Mesenchymal stem cell (in vitro differentiated cells and primary cell): Measurements from ENCODE around the gene MDFIC2.

Source experiments
- DNase-seq: peaks from one replicate; pipeline ENCODE4 v3.0.0-alpha.2; 2013
- H2AFZ ChIP-seq: one replicate; pipeline ENCODE4 v1.6.1; 2013; ENCODE audit warnings: low read depth, mild to moderate bottlenecking, control low read depth, inconsistent platforms, low read length, moderate library complexity
- H2AK5ac ChIP-seq: 2 replicates; pipeline ENCODE4 v1.6.1; 2013; ENCODE audit warnings: low read length, moderate library complexity, mild to moderate bottlenecking, inconsistent platforms; ENCODE audit not compliant: severe bottlenecking
- H2BK120ac ChIP-seq: one replicate; pipeline ENCODE4 v1.6.1; 2013; ENCODE audit warnings: low read depth, mild to moderate bottlenecking, inconsistent platforms, low read length, moderate library complexity
- H2BK12ac ChIP-seq, 2 experiments: one replicate each; pipeline ENCODE4 v1.6.1; 2013; ENCODE audit warnings: inconsistent platforms in 2 of 2, low read length in 2 of 2, mild to moderate bottlenecking in 2 of 2, moderate library complexity in 2 of 2, control low read depth in 1 of 2
- H2BK15ac ChIP-seq: one replicate; pipeline ENCODE4 v1.6.1; 2013; ENCODE audit warnings: mild to moderate bottlenecking, low read depth, inconsistent platforms; ENCODE audit not compliant: poor library complexity, severe bottlenecking
- H2BK5ac ChIP-seq: 2 replicates; pipeline ENCODE4 v1.6.1; 2013; ENCODE audit warnings: low read depth, mild to moderate bottlenecking, low read length, control low read depth, inconsistent platforms; ENCODE audit not compliant: poor library complexity, severe bottlenecking
- H3K14ac ChIP-seq, 2 experiments: one replicate each; pipeline ENCODE4 v1.6.1; 2013; ENCODE audit warnings: inconsistent platforms in 2 of 2, low read length in 2 of 2, control low read depth in 1 of 2, mild to moderate bottlenecking in 1 of 2, moderate library complexity in 1 of 2
- H3K18ac ChIP-seq, 2 experiments: one replicate each; pipeline ENCODE4 v1.6.1; 2013; ENCODE audit warnings: inconsistent platforms in 2 of 2, low read length in 2 of 2, control low read depth in 1 of 2, low read depth in 1 of 2, mild to moderate bottlenecking in 1 of 2
- H3K23ac ChIP-seq, 2 experiments: one replicate each; pipeline ENCODE4 v1.6.1; 2013; ENCODE audit warnings: inconsistent platforms in 2 of 2, low read length in 2 of 2, mild to moderate bottlenecking in 2 of 2, moderate library complexity in 2 of 2, control low read depth in 1 of 2
- H3K27ac ChIP-seq: 2 replicates; pipeline ENCODE4 v1.5.1; 2013; ENCODE audit warnings: mild to moderate bottlenecking, moderate library complexity, low read length, control low read depth, inconsistent platforms; ENCODE audit not compliant: poor library complexity, severe bottlenecking
- H3K27me3 ChIP-seq, 2 experiments: 2 replicates each; pipeline versions ENCODE4 v1.6.1 to v1.7.0; 2013; ENCODE audit warnings: low read length in 2 of 2, mild to moderate bottlenecking in 2 of 2, moderate library complexity in 2 of 2, control low read depth in 1 of 2, inconsistent platforms in 1 of 2; ENCODE audit not compliant: control insufficient read depth in 1 of 2, insufficient read depth in 1 of 2
- H3K36me3 ChIP-seq, 2 experiments: 2 replicates each; pipeline versions ENCODE4 v1.6.1 to v1.7.0; 2013; ENCODE audit warnings: low read length in 2 of 2, control low read depth in 1 of 2, inconsistent platforms in 1 of 2, low read depth in 1 of 2, mild to moderate bottlenecking in 1 of 2; ENCODE audit not compliant: insufficient read depth in 2 of 2, control insufficient read depth in 1 of 2
- H3K4ac ChIP-seq, 2 experiments: one replicate each; pipeline ENCODE4 v1.6.1; 2013; ENCODE audit warnings: inconsistent platforms in 2 of 2, low read length in 2 of 2, mild to moderate bottlenecking in 2 of 2, moderate library complexity in 2 of 2, control low read depth in 1 of 2, low read depth in 1 of 2
- H3K4me1 ChIP-seq: 2 replicates; pipeline ENCODE4 v1.6.1; 2013; ENCODE audit warnings: low read depth, low read length, control low read depth; ENCODE audit not compliant: control insufficient read depth, insufficient read depth
- H3K4me2 ChIP-seq: 2 replicates; pipeline ENCODE4 v1.6.1; 2013; ENCODE audit warnings: low read length, mild to moderate bottlenecking, inconsistent platforms; ENCODE audit not compliant: poor library complexity, severe bottlenecking
- H3K4me3 ChIP-seq, 2 experiments: 2 replicates each; pipeline versions ENCODE4 v1.5.1 to v1.7.0; 2013; ENCODE audit warnings: low read length in 2 of 2, mild to moderate bottlenecking in 2 of 2, control low read depth in 1 of 2, low read depth in 1 of 2; ENCODE audit not compliant: insufficient read depth in 1 of 2
- H3K79me1 ChIP-seq: replicated peaks from 2 replicates; pipeline ENCODE4 v1.6.1; 2013; ENCODE audit warnings: mild to moderate bottlenecking, control low read depth, low read length, inconsistent platforms; ENCODE audit not compliant: poor library complexity, severe bottlenecking
- H3K9ac ChIP-seq: 2 replicates; pipeline ENCODE4 v1.7.0; 2013; ENCODE audit warnings: mild to moderate bottlenecking, low read length, moderate library complexity
- H3K9me3 ChIP-seq: 2 replicates; pipeline ENCODE4 v1.7.0; 2013; ENCODE audit warnings: mild to moderate bottlenecking, low read length; ENCODE audit not compliant: control insufficient read depth
- H4K8ac ChIP-seq: one replicate; pipeline ENCODE4 v1.6.1; 2013; ENCODE audit warnings: inconsistent platforms, mild to moderate bottlenecking, low read length, moderate library complexity
- H4K91ac ChIP-seq: one replicate; pipeline ENCODE4 v1.6.1; 2013; ENCODE audit warnings: mild to moderate bottlenecking, low read length, inconsistent platforms
- WGBS: methylation state at CpG from one replicate; pipeline ENCODE4 v1.1.7; 2013; ENCODE audit warnings: mixed read lengths; 5-methylcytosine and 5-hydroxymethylcytosine counted together

The MDFIC2 gene

GRCh38 chr3:70315021-70315420, 2.6 kb upstream of the MDFIC2 start:
- Histone ChIP-seq H2BK120ac (no peak overlapping the region), H2AK5ac (no peak overlapping the region), H3K27me3 (no peaks in the 10 kb centered on the region), H3K9me3 (peaks cover 14% of the 10 kb centered on the region), H2BK15ac (no peak overlapping the region), H4K91ac (no peak overlapping the region), H3K79me1 (no peaks in the 10 kb centered on the region), H2BK5ac (no peak overlapping the region), H4K8ac (no peak overlapping the region), H3K18ac (no peak overlapping the region), H3K14ac (no peak overlapping the region), H2BK12ac (no peak overlapping the region), H3K4ac (no peak overlapping the region), H3K27ac (no peak overlapping the region), H3K23ac (no peak overlapping the region), H3K4me2 (no peak overlapping the region), H3K4me3 (no peak overlapping the region), H3K36me3 (no peaks in the 10 kb centered on the region), H2AFZ (no peak overlapping the region), H3K4me1 (peaks cover 3% of the 10 kb centered on the region), H3K9ac (no peak overlapping the region)
- DNase-seq, result no peak
- 57% methylated on average over 1 of the region's 1 CpG for WGBS

DNA sequence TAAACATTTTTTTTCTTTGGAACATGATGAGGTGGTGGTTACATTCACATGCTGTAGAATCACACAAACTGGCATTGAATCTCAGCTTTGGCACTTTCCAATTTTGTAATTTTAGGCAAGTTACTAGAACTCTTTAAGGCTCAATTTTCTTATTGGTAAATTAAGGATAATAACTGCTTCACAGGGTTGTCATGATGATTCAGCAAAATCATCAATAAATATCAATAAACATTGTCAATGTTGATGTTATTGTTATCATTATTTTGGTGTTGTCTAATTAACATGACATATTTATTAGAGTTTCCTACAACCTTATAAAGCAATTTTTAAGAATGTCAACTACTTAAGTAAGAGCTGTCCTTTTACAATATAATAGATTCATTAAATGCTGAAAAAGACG, 1.6 kb downstream of the MDFIC2 start:
- Histone ChIP-seq H3K14ac (no peak overlapping the region), H2AK5ac (no peak overlapping the region), H4K91ac (no peak overlapping the region), H4K8ac (no peak overlapping the region), H2BK12ac (no peak overlapping the region), H3K9ac (no peak overlapping the region), H2AFZ (no peak overlapping the region), H3K27ac (no peak overlapping the region), H2BK15ac (no peak overlapping the region), H3K18ac (no peak overlapping the region), H3K4me1 (peaks cover 3% of the 10 kb centered on the region), H3K27me3 (no peaks in the 10 kb centered on the region), H3K4ac (no peak overlapping the region), H3K4me3 (no peak overlapping the region), H3K79me1 (no peaks in the 10 kb centered on the region), H3K4me2 (no peak overlapping the region), H2BK5ac (no peak overlapping the region), H3K36me3 (no peaks in the 10 kb centered on the region), H2BK120ac (no peak overlapping the region), H3K23ac (no peak overlapping the region), H3K9me3 (no peaks in the 10 kb centered on the region)
- WGBS, result no CpG with 5 or more reads among the region's 1 CpG
- no peak for DNase-seq

- Histone ChIP-seq H3K23ac (no peak overlapping the region), H4K91ac (no peak overlapping the region), H3K14ac (no peak overlapping the region), H3K18ac (no peak overlapping the region), H2BK5ac (no peak overlapping the region), H3K9me3 (no peaks in the 10 kb centered on the region), H3K4me1 (peaks cover 3% of the 10 kb centered on the region), H4K8ac (no peak overlapping the region), H2AK5ac (no peak overlapping the region), H3K4ac (no peak overlapping the region), H2AFZ (no peak overlapping the region), H3K79me1 (no peaks in the 10 kb centered on the region), H3K4me3 (no peak overlapping the region), H2BK12ac (no peak overlapping the region), H3K4me2 (no peak overlapping the region), H2BK120ac (no peak overlapping the region), H3K36me3 (no peaks in the 10 kb centered on the region), H2BK15ac (no peak overlapping the region), H3K27ac (no peak overlapping the region), H3K27me3 (no peaks in the 10 kb centered on the region), H3K9ac (no peak overlapping the region)
- DNase-seq, result no peak
- WGBS, result no CpG with 5 or more reads among the region's 3 CpGs
These were observed 2.8 kb downstream of the MDFIC2 start for GRCh38 chr3:70309591-70309990.

DNA sequence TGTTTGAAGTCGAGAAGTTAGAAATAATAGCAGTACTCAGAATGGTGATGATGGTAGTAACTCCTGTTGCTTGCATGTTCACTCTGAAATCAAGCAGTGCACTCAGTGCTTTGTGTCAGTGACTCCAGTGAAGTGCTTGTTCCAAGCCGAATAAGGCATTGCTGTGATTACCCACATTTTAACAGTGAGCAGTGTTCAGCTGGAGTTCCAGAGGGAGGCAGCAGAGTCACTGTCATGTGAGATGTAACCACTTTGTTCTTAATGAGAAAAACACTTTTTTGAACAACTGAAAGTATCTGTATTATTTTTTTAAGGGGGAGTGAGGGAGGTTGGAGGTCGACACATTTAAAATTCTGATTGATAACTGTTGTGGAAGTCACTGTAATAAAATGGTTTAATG, 3.7 kb downstream of the MDFIC2 start:
- H3K9me3 ChIP-seq, result no peaks in the 10 kb centered on the region
- peaks cover 3% of the 10 kb centered on the region for H3K4me1 ChIP-seq
- DNase-seq, result no peak
- no peak overlapping the region for H2AFZ ChIP-seq
- no peak overlapping the region for H2AK5ac ChIP-seq
- H2BK5ac ChIP-seq, result no peak overlapping the region
- no peak overlapping the region for H3K27ac ChIP-seq
- no peaks in the 10 kb centered on the region for H3K27me3 ChIP-seq
- H3K9ac ChIP-seq, result no peak overlapping the region
- WGBS, result 44% methylated on average over 3 of the region's 3 CpGs
- H3K36me3 ChIP-seq, result no peaks in the 10 kb centered on the region
- no peak overlapping the region for H3K23ac ChIP-seq
- no peak overlapping the region for H2BK12ac ChIP-seq
- H2BK15ac ChIP-seq, result no peak overlapping the region
- H3K4me3 ChIP-seq, result no peak overlapping the region
- H3K4ac ChIP-seq, result no peak overlapping the region
- H3K4me2 ChIP-seq, result no peak overlapping the region
- no peaks in the 10 kb centered on the region for H3K79me1 ChIP-seq
- H3K18ac ChIP-seq, result no peak overlapping the region
- no peak overlapping the region for H4K91ac ChIP-seq
- H2BK120ac ChIP-seq, result no peak overlapping the region
- no peak overlapping the region for H4K8ac ChIP-seq
- H3K14ac ChIP-seq, result no peak overlapping the region
